Measurements from ENCODE around the gene GLIS1. TPM values are rescaled to one million over a fixed set of nuclear protein-coding genes. Genes with fewer than 3 reads are reported as not detected.

Gene GLIS1
- total RNA-seq, 1 donor from 2014 or later = 0.16 TPM

DNA sequence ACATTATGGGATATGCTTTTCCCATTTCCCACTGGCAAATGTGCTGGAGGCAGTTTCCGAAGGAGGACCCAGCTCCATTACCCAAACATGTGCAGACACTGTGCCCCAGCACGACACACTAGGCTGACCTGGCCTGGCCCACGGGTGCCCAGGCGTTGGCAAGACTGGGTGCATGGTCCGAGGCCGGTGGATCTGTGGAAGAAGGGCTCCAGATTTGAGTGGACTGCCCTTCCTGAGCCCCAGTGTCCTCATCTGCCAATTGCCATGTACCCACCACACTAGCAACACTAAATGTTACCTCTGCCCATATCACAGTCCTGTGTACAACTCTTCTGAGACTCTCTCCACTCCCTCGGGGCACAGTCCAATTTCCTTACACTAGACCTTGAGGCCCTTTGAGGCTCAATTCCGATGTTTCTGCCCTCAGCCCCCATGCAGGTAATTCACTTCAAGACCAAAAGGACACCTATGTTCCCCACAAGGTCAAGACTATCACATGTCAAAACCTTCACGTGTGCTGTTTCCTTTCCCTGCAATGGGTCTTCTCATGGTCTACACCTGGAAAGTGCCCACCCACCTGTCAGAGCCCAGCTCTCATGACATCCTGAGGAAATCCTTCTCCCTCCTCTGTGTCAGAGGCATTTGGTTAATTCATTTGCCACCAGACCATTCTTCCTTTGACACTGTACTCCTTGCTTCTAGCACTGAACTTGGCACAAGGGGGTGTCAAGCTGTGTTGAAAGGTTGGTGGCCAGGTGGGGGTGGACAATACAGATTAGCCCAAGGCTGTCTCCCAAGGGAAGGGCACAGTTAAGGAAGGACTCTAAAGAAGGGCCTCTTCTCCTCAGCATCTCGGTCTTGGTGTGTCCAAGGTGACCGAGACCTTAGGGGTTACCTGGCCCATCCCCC is 154.8 kb downstream of the GLIS1 start:
- Histone ChIP-seq H3K36me3 (no peaks in the 10 kb centered on the region), H3K27ac (replicated peaks) (no peak overlapping the region), H3K9me3 (replicated peaks) (no peaks in the 10 kb centered on the region), H3K4me3 (no peak overlapping the region), H3K4me1 (no peaks in the 10 kb centered on the region), H3K27me3 (ENCODE audit: low read depth) (peaks cover 55% of the 10 kb centered on the region)
- intact Hi-C loops (cut with micrococcal nuclease) = no loop called here
- DNase-seq = no peak
- no peak for TF ChIP-seq CTCF (IDR thresholded peaks at IDR 0.05; ENCODE audit: borderline replicate concordance)

DNA sequence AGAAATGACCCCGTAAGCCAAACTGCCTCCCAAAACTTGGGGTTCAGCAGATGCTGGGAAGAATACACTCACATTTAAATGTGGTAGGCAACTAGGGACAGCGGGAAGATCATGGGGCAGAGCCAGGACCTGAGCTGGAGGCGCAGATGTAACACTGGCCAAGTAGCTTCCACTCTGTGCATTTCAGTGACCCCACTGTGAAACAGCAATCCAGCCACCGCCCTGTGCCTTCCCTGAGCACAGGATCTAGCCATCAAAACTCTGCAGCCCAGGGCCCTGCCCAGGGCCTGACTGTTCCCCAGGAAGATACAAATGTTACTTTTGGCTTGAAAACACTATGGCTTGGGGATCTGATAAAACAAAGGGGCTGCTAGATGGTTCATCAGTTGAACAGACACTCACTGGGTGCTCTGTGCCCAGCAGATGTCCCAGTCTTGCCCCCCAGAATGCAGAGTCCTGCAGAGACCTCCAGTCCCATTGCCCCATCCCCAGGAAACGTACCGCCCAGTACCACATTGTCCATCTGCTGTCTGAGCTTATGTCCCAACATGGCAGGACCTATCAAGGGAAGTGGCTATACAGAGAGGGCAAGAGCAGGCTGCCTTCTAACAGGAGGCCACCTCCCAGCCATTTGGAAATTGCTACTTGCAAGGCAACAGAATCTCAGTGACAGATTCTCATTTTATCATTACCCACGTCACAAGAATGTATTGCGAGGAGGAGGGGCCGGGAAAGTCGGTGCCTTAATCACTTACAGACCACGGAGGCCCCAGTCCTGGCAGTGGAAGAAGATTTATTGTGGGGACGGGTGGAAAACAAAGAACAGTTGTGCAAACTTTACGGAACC is 155.7 kb downstream of the GLIS1 start:
- DNase-seq = no peak
- no peaks in the 10 kb centered on the region for H3K36me3 ChIP-seq
- H3K27me3 ChIP-seq (ENCODE audit: low read depth) = peaks cover 55% of the 10 kb centered on the region
- intact Hi-C loops (cut with micrococcal nuclease) = no loop called here
- no peak overlapping the region for H3K27ac ChIP-seq (replicated peaks)
- H3K9me3 ChIP-seq (replicated peaks) = no peaks in the 10 kb centered on the region
- H3K4me3 ChIP-seq = no peak overlapping the region
- H3K4me1 ChIP-seq = no peaks in the 10 kb centered on the region
- TF ChIP-seq CTCF (IDR thresholded peaks at IDR 0.05; ENCODE audit: borderline replicate concordance) = no peak

DNA sequence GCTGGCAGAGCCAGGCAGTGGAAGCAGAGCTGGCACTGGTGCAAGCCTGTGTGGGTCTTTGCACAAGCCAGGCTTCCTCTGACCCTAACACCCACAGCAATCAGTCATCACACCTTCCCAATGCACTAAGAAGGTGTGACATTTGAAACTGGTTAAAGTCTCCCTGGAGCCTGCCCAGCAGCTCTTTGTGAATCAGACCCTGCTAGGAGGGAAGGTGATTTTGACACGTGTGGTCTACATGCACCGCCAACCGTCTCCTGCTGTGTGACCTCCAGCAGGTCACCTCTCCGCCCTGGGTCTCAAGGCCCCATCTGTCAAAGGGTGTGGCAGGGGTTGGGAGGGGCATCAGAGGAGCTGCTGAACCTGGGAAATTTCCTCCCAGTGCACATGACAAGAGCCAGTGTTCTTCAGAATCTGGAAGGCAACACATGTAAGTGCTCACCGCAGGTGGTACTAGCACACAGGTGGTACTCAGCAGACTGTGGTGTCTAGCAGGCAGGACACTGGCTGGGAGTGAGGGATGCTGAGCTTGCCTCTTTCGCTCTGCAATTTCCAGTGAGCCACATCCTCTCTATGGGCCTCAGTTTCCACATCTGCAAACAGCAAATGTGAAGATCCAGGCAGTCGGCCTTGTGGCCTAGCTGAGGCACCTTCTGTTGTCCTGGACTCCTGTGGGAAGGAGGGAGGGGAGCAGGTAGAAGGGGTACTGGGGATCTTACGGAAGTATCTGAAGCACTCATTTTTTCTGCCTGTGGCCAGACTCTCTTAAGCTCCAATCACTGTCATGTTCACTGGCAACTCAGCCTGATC is 156.5 kb downstream of the GLIS1 start:
- DNase-seq = no peak
- Histone ChIP-seq H3K27ac (replicated peaks) (no peak overlapping the region), H3K27me3 (ENCODE audit: low read depth) (peaks cover 63% of the 10 kb centered on the region), H3K36me3 (no peaks in the 10 kb centered on the region), H3K9me3 (replicated peaks) (no peaks in the 10 kb centered on the region), H3K4me3 (no peak overlapping the region), H3K4me1 (no peaks in the 10 kb centered on the region)
- TF ChIP-seq CTCF (IDR thresholded peaks at IDR 0.05; ENCODE audit: borderline replicate concordance) = no peak
- intact Hi-C loops (cut with micrococcal nuclease) = no loop called here

GRCh38 chr1:53581476-53581875 is 157.5 kb downstream of the GLIS1 start:
- no peak for TF ChIP-seq CTCF (IDR thresholded peaks at IDR 0.05; ENCODE audit: borderline replicate concordance)
- DNase-seq = no peak
- H3K4me1 ChIP-seq = no peaks in the 10 kb centered on the region
- peaks cover 59% of the 10 kb centered on the region for H3K27me3 ChIP-seq (ENCODE audit: low read depth)
- no peak overlapping the region for H3K27ac ChIP-seq (replicated peaks)
- H3K9me3 ChIP-seq (replicated peaks) = no peaks in the 10 kb centered on the region
- H3K4me3 ChIP-seq = no peak overlapping the region
- intact Hi-C loops (cut with micrococcal nuclease) = no loop called here
- no peaks in the 10 kb centered on the region for H3K36me3 ChIP-seq
